GM21360 (cell line): ENCODE data around the gene SNRK.
"Not testable (repeated sequence)": the region's sequence is repeated elsewhere in the genome, so short reads cannot be mapped to it uniquely, and the experiment has no call there.

ENCODE experiments used
- ATAC-seq: cut with Tn5 transposase; IDR thresholded peaks from one replicate; pipeline ENCODE4 v1.9.1; 2021; ENCODE audit warnings: mild to moderate bottlenecking, moderate library complexity; ENCODE audit not compliant: unreplicated experiment

The SNRK gene

GRCh38 chr3:43343815-43344214, 57.5 kb downstream of the SNRK start:
- no peak for ATAC-seq

- no peak for ATAC-seq
Observed at GRCh38 chr3:43344520-43344919, 58.2 kb downstream of the SNRK start.

- ATAC-seq: no peak
Observed at GRCh38 chr3:43345246-43345645, 58.9 kb downstream of the SNRK start.

- no peak for ATAC-seq
Observed at GRCh38 chr3:43345877-43346276, 59.5 kb downstream of the SNRK start.

GRCh38 chr3:43346978-43347749, 60.8 kb downstream of the SNRK start:
- ATAC-seq: no peak

GRCh38 chr3:43347774-43348173, 61.4 kb downstream of the SNRK start:
- ATAC-seq: no peak

GRCh38 chr3:43348350-43348749, 62.0 kb downstream of the SNRK start:
- ATAC-seq: no peak

- no peak for ATAC-seq
Observed at GRCh38 chr3:43348852-43349574, 62.7 kb downstream of the SNRK start.

GRCh38 chr3:43349716-43350115, 63.4 kb downstream of the SNRK start:
- no peak for ATAC-seq

- ATAC-seq: no peak
Observed at GRCh38 chr3:43353393-43353792, 67.1 kb downstream of the SNRK start.

- no peak for ATAC-seq
Observed at GRCh38 chr3:43353923-43354670, 67.8 kb downstream of the SNRK start.

GRCh38 chr3:43356033-43356432, 69.7 kb downstream of the SNRK start:
- ATAC-seq: not testable (repeated sequence)

- ATAC-seq: no peak
Observed at GRCh38 chr3:43361077-43361476, 74.7 kb downstream of the SNRK start.

- no peak for ATAC-seq
Observed at GRCh38 chr3:43362183-43362582, 75.8 kb downstream of the SNRK start.

- no peak for ATAC-seq
Observed at GRCh38 chr3:43362961-43363360, 76.6 kb downstream of the SNRK start.

GRCh38 chr3:43363621-43364266, 77.4 kb downstream of the SNRK start:
- no peak for ATAC-seq

GRCh38 chr3:43364494-43364893, 78.2 kb downstream of the SNRK start:
- no peak for ATAC-seq

GRCh38 chr3:43364926-43365325, 78.6 kb downstream of the SNRK start:
- ATAC-seq: no peak

- ATAC-seq: no peak
Observed at GRCh38 chr3:43365601-43366305, 79.4 kb downstream of the SNRK start.

- no peak for ATAC-seq
Observed at GRCh38 chr3:43366481-43366880, 80.1 kb downstream of the SNRK start.

- no peak for ATAC-seq
Observed at GRCh38 chr3:43366885-43367284, 80.5 kb downstream of the SNRK start.
